Right lobe of liver (tissue), 4 donors: ENCODE results near the gene TMEM38B.

ENCODE experiments used
- CTCF ChIP-seq, 4 donors: fragments of 200-600 bp in 3 of 4; fragments of 450-650 bp in 1 of 4; IDR thresholded peaks; one replicate each; pipeline versions ENCODE4 v1.5.1 to v1.8.0; 2016 to 2022; ENCODE audit warnings: antibody characterized with exemption in 4 of 4, mild to moderate bottlenecking in 2 of 4
- POLR2A ChIP-seq: fragments of 450-650 bp; IDR thresholded peaks from one replicate; pipeline ENCODE4 v1.6.1; 2017; ENCODE audit warnings: antibody characterized with exemption, mild to moderate bottlenecking
- donor health status: DM: no; HTN: no; CAD: no.
- donor health status: DM: no; HTN: no; CAD: no.
- donor health status: DM: no; HTN: yes; CAD: no.

GRCh38 chr9:105716146-105716545 lies 21.8 kb downstream of the TMEM38B start:
- TF ChIP-seq CTCF (IDR thresholded peaks at IDR 0.05) = no peak
- no peak for TF ChIP-seq POLR2A
